Astrocyte of the spinal cord (primary cell): ENCODE measurements around the gene DAB1.

Experiments used
- DNase-seq: peaks from one replicate; pipeline ENCODE4 v3.0.0; 2011; ENCODE audit warnings: low read depth, low spot score
- H3K4me3 ChIP-seq: 2 replicates; pipeline ENCODE4 v1.5.1; 2011; ENCODE audit warnings: low read depth, mild to moderate bottlenecking, low read length, moderate library complexity
- in situ Hi-C: cut with HindIII; loops from 2 replicates; pipeline ENCODE4 v1.10.0; 2017; ENCODE audit warnings: low sequenced_read_pairs
- TF ChIP-seq, protein P1 (sequence below): IDR thresholded peaks from 2 replicates; pipeline ENCODE4 v1.5.1; 2012; ENCODE audit warnings: low read depth, mild to moderate bottlenecking, low read length, inconsistent platforms

The DAB1 gene

GRCh38 chr1:57235730-57236510 is 187.9 kb downstream of the DAB1 start:
- H3K4me3 ChIP-seq, result no peak overlapping the region
- no peak for DNase-seq
- TF ChIP-seq, protein P1, sequence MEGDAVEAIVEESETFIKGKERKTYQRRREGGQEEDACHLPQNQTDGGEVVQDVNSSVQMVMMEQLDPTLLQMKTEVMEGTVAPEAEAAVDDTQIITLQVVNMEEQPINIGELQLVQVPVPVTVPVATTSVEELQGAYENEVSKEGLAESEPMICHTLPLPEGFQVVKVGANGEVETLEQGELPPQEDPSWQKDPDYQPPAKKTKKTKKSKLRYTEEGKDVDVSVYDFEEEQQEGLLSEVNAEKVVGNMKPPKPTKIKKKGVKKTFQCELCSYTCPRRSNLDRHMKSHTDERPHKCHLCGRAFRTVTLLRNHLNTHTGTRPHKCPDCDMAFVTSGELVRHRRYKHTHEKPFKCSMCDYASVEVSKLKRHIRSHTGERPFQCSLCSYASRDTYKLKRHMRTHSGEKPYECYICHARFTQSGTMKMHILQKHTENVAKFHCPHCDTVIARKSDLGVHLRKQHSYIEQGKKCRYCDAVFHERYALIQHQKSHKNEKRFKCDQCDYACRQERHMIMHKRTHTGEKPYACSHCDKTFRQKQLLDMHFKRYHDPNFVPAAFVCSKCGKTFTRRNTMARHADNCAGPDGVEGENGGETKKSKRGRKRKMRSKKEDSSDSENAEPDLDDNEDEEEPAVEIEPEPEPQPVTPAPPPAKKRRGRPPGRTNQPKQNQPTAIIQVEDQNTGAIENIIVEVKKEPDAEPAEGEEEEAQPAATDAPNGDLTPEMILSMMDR, result no peak
- in situ Hi-C loops, result no loop called here

GRCh38 chr1:57234459-57234858 is 189.4 kb downstream of the DAB1 start:
- TF ChIP-seq, protein P1, result no peak
- H3K4me3 ChIP-seq, result no peak overlapping the region
- in situ Hi-C loops, result no loop called here
- DNase-seq, result no peak

GRCh38 chr1:57232500-57232899 is 191.4 kb downstream of the DAB1 start:
- H3K4me3 ChIP-seq, result no peak overlapping the region
- DNase-seq, result no peak
- TF ChIP-seq, protein P1, result peak; percentile 3
- in situ Hi-C loops, result no loop called here

DNA sequence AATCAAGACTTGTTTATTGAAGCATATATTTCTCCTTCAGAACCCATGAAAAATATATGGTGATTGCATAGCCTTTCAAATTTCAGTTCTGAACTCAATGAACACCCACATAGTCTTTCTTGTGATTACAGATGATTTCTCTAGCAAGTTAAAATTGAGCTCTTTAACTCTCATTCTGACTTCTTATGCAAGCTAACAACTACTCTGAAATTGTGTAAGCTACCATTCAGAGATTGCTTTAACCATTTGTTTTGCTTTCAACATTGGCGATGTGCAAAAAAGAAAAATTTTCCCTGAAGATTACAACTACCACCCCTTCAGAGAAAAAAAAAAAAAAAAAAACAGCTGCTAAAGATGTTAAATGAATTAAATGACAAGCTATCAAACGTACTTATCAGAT is 193.9 kb downstream of the DAB1 start:
- DNase-seq, result no peak
- in situ Hi-C loops, result no loop called here
- H3K4me3 ChIP-seq, result no peak overlapping the region
- TF ChIP-seq, protein P1, result no peak

DNA sequence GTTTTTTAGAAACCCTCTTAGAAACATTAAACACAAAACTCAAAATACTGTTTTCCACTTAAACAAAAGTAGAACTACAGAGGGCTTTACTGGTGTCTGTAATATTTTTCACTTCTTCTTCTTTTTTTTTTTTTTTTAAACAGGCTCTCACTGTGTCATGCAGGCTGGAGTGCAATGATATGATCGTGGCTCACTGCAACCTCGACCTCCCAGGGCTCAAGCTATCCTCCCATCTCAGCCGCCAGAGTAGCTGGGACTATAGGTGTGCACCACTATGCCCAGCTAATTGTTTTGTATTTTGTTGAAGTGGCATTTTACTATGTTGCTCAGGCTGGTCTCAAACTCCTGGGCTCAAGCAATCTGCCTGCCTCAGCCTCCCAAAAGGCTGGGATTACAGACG is 194.8 kb downstream of the DAB1 start:
- TF ChIP-seq, protein P1, result no peak
- DNase-seq, result no peak
- in situ Hi-C loops, result no loop called here
- no peak overlapping the region for H3K4me3 ChIP-seq

- TF ChIP-seq, protein P1, result no peak
- DNase-seq, result no peak
- in situ Hi-C loops, result no loop called here
Measured at GRCh38 chr1:57222801-57223200, 201.1 kb downstream of the DAB1 start.

More at GRCh38 chr1:57222801-57223200, 201.1 kb downstream of the DAB1 start:
- H3K4me3 ChIP-seq, result no peak overlapping the region
